A549 (cell line): ENCODE data around the gene PAX4.

ENCODE experiments used
- CBX8 ChIP-seq: fragments of 200-600 bp; sonication (generic); IDR thresholded peaks from 2 replicates; pipeline ENCODE4 v1.6.1; 2016
- CTCF ChIP-seq: fragments of >200 bp; sonication (Bioruptor Twin); formaldehyde crosslinking; IDR thresholded peaks from 3 replicates; pipeline ENCODE4 v1.5.1; 2016
- SMC3 ChIP-seq: fragments of >200 bp; sonication (Bioruptor Twin); formaldehyde crosslinking; IDR thresholded peaks from 3 replicates; pipeline ENCODE4 v1.6.1; 2018; ENCODE audit warnings: inconsistent platforms
- USF2 ChIP-seq: fragments of 450-650 bp; IDR thresholded peaks from 2 replicates; pipeline ENCODE4 v1.6.1; 2014; ENCODE audit warnings: antibody characterized with exemption
- TF ChIP-seq, protein P1 (sequence below): fragments of 200-600 bp; sonication (generic); IDR thresholded peaks from 2 replicates; pipeline ENCODE4 v1.6.1; 2016; ENCODE audit warnings: antibody characterized with exemption, mild to moderate bottlenecking, moderate library complexity

DNA sequence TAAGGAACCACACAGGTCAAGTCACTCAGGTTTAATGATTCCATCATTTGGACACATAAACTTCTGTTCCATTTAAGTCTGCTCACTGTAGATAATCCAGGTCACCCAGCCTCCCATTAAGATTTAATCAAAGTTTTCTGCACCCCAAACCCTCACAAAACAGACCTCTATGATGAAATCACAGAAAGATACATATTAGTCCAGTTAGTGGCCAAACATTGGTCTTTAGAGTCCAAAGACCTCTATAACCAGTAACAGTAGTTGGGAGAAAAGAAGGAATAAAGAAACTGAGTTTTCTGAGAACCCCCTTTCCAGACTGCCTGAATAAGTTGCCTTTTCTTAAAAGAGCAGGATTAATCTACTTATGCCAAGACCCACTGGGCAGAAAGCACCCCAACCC is 37.3 kb downstream of the PAX4 start:
- TF ChIP-seq CTCF = no peak
- no peak for TF ChIP-seq USF2
- TF ChIP-seq, protein P1, sequence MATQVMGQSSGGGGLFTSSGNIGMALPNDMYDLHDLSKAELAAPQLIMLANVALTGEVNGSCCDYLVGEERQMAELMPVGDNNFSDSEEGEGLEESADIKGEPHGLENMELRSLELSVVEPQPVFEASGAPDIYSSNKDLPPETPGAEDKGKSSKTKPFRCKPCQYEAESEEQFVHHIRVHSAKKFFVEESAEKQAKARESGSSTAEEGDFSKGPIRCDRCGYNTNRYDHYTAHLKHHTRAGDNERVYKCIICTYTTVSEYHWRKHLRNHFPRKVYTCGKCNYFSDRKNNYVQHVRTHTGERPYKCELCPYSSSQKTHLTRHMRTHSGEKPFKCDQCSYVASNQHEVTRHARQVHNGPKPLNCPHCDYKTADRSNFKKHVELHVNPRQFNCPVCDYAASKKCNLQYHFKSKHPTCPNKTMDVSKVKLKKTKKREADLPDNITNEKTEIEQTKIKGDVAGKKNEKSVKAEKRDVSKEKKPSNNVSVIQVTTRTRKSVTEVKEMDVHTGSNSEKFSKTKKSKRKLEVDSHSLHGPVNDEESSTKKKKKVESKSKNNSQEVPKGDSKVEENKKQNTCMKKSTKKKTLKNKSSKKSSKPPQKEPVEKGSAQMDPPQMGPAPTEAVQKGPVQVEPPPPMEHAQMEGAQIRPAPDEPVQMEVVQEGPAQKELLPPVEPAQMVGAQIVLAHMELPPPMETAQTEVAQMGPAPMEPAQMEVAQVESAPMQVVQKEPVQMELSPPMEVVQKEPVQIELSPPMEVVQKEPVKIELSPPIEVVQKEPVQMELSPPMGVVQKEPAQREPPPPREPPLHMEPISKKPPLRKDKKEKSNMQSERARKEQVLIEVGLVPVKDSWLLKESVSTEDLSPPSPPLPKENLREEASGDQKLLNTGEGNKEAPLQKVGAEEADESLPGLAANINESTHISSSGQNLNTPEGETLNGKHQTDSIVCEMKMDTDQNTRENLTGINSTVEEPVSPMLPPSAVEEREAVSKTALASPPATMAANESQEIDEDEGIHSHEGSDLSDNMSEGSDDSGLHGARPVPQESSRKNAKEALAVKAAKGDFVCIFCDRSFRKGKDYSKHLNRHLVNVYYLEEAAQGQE = no peak
- TF ChIP-seq CBX8 = no peak
- TF ChIP-seq SMC3 = no peak
